Measurements from ENCODE around the gene UGT1A8.

UGT1A8 gene

DNA sequence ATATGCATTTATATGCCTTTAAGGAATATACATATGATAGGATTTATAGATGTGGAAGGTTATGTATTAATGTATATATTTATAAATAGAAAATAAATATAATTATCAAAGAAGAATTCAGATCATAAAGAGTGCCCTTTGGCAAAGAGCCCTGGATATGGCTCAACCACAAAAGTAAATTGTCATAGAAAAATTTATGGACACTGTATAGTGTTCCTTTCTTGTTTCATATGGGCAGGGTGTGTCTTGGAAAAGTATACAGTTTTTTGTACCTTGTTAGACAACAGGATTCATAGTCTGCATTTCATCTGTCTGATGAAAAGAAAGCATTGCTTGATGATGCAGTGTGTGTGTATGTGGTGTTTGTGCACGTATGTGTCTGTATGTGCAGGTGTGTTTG is 67.2 kb downstream of the UGT1A8 start:
- 100% methylated on average over 1 of the region's 1 CpG; no CpG with 5 or more reads in 1 of the 2 experiments for WGBS, 2 experiments (ENCODE audit: insufficient coverage in 2 of 2)
- H3K4me3 ChIP-seq (ENCODE audit: extremely low read depth, insufficient read depth, low read length, poor library complexity, severe bottlenecking) = no peak overlapping the region
- H3K36me3 ChIP-seq (ENCODE audit: control insufficient read depth, insufficient read depth, low read length) = no peaks in the 10 kb centered on the region
- H3K4me1 ChIP-seq (ENCODE audit: control insufficient read depth, insufficient read depth, low read length, poor library complexity, severe bottlenecking) = no peaks in the 10 kb centered on the region
- no peaks in the 10 kb centered on the region for H3K9me3 ChIP-seq (ENCODE audit: control insufficient read depth, low read length)
- no peak overlapping the region for H3K27ac ChIP-seq (ENCODE audit: low read depth, low read length, severe bottlenecking)

DNA sequence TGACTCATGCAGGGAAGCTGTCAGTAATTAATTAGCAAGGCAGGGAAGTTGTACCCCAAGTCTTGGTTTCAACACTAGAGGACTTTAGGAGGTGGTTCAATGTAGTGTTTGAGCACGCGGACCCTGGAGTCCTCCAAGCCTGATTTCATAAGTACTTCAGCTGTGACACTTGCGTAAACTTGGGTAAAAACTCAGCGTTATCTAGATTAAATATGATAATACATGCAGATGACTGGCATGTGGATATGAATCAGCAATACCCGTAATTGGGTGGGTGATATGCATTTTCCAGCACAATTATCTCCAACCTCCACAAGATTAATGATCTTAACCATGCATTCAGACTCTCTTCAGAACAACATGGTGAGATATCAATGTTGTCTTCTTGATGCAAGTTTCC is 69.5 kb downstream of the UGT1A8 start:
- WGBS, 2 experiments (ENCODE audit: insufficient coverage in 2 of 2) = 79 to 81% methylated on average over 2 to 3 of the region's 5 CpGs
- no peaks in the 10 kb centered on the region for H3K4me1 ChIP-seq (ENCODE audit: control insufficient read depth, insufficient read depth, low read length, poor library complexity, severe bottlenecking)
- H3K36me3 ChIP-seq (ENCODE audit: control insufficient read depth, insufficient read depth, low read length) = no peaks in the 10 kb centered on the region
- no peak overlapping the region for H3K4me3 ChIP-seq (ENCODE audit: extremely low read depth, insufficient read depth, low read length, poor library complexity, severe bottlenecking)
- H3K9me3 ChIP-seq (ENCODE audit: control insufficient read depth, low read length) = no peaks in the 10 kb centered on the region
- no peak overlapping the region for H3K27ac ChIP-seq (ENCODE audit: low read depth, low read length, severe bottlenecking)

DNA sequence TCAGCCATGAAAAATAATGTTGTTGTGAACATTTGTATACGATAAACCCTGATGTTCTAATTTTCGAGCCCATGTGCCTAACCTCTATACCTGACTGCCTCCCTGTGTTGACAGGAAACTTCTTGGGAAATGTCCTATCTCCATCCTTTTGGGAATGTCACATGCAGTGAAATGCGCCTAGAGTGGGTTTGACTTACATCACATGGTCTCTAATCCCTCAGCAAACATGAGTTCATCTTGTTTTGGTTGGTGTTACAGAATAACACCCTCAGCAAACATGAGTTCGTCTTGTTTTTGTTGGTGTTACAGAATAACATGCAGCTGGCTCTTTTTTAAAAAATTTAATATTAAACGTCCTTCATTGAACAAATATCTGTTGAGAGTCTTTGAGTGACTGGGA is 70.9 kb downstream of the UGT1A8 start:
- Histone ChIP-seq H3K4me3 (ENCODE audit: extremely low read depth, insufficient read depth, low read length, poor library complexity, severe bottlenecking) (no peak overlapping the region), H3K4me1 (ENCODE audit: control insufficient read depth, insufficient read depth, low read length, poor library complexity, severe bottlenecking) (no peaks in the 10 kb centered on the region), H3K36me3 (ENCODE audit: control insufficient read depth, insufficient read depth, low read length) (no peaks in the 10 kb centered on the region), H3K27ac (ENCODE audit: low read depth, low read length, severe bottlenecking) (no peak overlapping the region), H3K9me3 (ENCODE audit: control insufficient read depth, low read length) (no peaks in the 10 kb centered on the region)
- 78 to 100% methylated on average over 2 to 3 of the region's 5 CpGs for WGBS, 2 experiments (ENCODE audit: insufficient coverage in 2 of 2)

DNA sequence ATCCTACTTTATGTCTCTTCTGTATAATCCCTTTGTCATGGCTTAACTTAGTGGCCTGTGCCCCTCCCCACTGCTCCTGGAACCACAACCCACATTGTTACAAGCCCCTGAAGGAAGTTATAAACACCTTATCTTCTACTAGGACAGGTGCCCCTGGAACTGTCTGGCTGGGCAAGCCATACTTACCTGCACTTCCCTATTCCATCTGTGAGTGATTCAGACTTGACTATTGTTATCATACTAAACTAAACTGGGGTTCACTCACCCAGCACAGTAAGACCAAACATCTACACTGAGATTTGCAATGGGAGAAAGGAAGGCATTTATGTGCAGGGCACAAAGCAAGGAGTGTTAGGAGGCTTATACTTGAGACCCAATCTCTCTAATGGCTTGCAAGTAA is 71.6 kb downstream of the UGT1A8 start:
- Histone ChIP-seq H3K36me3 (ENCODE audit: control insufficient read depth, insufficient read depth, low read length) (no peaks in the 10 kb centered on the region), H3K27ac (ENCODE audit: low read depth, low read length, severe bottlenecking) (no peak overlapping the region), H3K9me3 (ENCODE audit: control insufficient read depth, low read length) (no peaks in the 10 kb centered on the region), H3K4me1 (ENCODE audit: control insufficient read depth, insufficient read depth, low read length, poor library complexity, severe bottlenecking) (no peaks in the 10 kb centered on the region), H3K4me3 (ENCODE audit: extremely low read depth, insufficient read depth, low read length, poor library complexity, severe bottlenecking) (no peak overlapping the region)

DNA sequence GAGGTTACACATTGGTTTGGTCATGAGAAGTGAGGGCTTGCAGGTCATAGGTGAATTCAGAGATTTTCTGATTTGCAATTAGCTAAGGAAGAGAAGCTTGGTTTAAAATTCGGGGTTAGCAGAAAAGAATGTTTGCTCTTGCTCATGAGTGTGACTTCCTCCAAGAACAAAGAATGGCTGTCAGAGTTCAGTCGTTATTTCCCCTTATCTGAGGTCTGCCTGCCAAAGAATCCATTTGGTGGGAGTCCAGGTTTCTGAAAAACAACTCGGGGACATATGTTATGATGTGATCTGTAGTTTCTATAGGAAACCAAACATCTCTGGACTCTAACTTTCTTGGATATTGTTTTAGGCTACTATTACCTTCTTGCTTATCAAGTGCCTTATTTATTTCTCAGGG is 72.1 kb downstream of the UGT1A8 start:
- WGBS, 2 experiments (ENCODE audit: insufficient coverage in 2 of 2) = 54 to 60% methylated on average over 1 to 2 of the region's 3 CpGs
- Histone ChIP-seq H3K4me1 (ENCODE audit: control insufficient read depth, insufficient read depth, low read length, poor library complexity, severe bottlenecking) (no peaks in the 10 kb centered on the region), H3K9me3 (ENCODE audit: control insufficient read depth, low read length) (no peaks in the 10 kb centered on the region), H3K4me3 (ENCODE audit: extremely low read depth, insufficient read depth, low read length, poor library complexity, severe bottlenecking) (no peak overlapping the region), H3K36me3 (ENCODE audit: control insufficient read depth, insufficient read depth, low read length) (no peaks in the 10 kb centered on the region), H3K27ac (ENCODE audit: low read depth, low read length, severe bottlenecking) (no peak overlapping the region)

DNA sequence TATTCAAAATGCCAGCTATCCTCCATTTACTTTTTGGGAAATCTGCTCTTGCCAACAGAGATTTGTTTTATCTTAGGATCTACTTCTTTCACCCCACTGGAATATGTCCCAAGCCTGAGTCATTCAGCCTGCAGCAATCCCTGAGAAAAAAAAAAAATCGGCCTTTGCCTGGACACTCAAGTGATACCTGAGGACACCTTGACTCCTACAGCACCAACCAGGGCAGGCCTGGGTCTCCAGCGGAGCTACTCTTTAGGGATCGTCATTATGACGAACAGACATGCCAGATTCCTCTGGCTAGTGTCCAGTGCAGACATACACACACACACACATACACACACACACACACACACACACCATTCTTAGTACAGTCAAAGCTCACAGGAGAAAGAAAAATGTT is 73.0 kb downstream of the UGT1A8 start:
- Histone ChIP-seq H3K36me3 (ENCODE audit: control insufficient read depth, insufficient read depth, low read length) (no peaks in the 10 kb centered on the region), H3K27ac (ENCODE audit: low read depth, low read length, severe bottlenecking) (no peak overlapping the region), H3K4me1 (ENCODE audit: control insufficient read depth, insufficient read depth, low read length, poor library complexity, severe bottlenecking) (no peaks in the 10 kb centered on the region), H3K9me3 (ENCODE audit: control insufficient read depth, low read length) (no peaks in the 10 kb centered on the region), H3K4me3 (ENCODE audit: extremely low read depth, insufficient read depth, low read length, poor library complexity, severe bottlenecking) (no peak overlapping the region)
- WGBS, 2 experiments (ENCODE audit: insufficient coverage in 2 of 2) = 60 to 71% methylated on average over 1 of the region's 4 CpGs

DNA sequence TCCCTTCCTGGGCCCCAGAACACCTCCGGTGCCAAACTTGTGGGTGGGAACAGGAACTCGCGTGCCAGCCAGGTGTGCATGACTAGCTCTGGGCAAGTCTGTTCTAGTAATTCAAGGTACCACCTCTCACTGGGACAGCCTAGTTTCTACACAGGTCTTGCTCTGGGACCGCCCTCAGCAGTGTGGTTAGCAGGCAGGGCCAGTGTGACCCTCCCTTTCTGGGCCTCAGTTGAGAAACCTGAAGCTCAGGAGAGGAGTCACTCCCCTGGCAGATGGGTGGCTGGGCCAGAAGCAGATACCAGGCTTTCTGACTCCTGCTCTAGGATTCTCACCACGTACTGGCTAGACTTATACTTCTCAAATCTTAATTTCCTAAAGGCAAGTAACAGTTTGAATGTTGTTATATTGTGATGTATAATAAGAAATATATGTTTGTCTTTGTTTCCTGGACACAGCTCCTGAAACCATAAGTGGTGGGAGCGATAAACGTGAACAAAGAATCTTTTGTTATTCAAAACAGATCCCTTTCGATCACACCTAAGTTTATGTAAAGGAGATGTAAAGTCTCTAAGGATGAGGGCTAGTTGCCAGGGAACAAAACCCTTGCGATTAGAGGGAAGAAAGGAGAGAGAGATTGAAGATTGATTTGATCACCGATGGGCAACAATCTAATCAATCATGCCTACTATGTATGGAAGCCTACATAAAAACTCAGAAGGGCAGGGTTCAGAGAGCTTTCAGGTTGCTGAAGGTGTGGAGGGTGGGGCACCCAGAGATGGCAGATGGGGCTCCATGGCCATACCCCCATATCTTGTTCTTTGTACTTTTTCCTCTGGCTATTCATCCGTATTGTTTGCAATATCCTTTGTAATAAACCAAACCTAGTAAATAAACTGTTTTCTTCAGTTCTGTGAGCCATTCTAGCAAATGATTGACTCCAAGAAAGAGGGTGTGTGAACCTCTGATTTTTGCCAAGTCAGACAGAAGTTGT is 74.3 kb downstream of the UGT1A8 start:
- H3K9me3 ChIP-seq (ENCODE audit: control insufficient read depth, low read length) = no peaks in the 10 kb centered on the region
- 88% methylated on average over 4 to 6 of the region's 11 CpGs for WGBS, 2 experiments (ENCODE audit: insufficient coverage in 2 of 2)
- H3K27ac ChIP-seq (ENCODE audit: low read depth, low read length, severe bottlenecking) = no peak overlapping the region
- H3K4me1 ChIP-seq (ENCODE audit: control insufficient read depth, insufficient read depth, low read length, poor library complexity, severe bottlenecking) = no peaks in the 10 kb centered on the region
- H3K4me3 ChIP-seq (ENCODE audit: extremely low read depth, insufficient read depth, low read length, poor library complexity, severe bottlenecking) = no peak overlapping the region
- no peaks in the 10 kb centered on the region for H3K36me3 ChIP-seq (ENCODE audit: control insufficient read depth, insufficient read depth, low read length)

DNA sequence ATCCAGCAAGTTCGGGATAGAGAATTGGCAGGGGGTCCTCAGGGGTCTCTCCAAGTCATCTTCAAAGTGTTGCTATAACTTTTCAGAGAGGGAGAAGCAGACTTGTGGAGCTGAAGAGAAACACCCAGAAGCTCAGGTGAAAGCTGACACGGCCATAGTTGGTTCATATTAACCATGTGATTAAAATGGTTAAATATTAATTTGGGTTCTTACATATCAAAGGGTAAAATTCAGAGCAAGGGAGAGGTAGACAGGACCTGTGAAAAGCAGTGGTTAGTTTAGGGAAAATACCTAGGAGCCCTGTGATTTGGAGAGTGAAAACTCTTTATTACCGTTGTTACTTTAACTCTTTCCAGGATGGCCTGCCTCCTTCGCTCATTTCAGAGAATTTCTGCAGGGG is 75.2 kb downstream of the UGT1A8 start, which contains the start of gene UGT1A6:
UGT1A6 (plus strand) TSS at position 243 of the 400 bp plus-strand sequence; CDS start at position 358, 115 bp downstream.
- no peaks in the 10 kb centered on the region for H3K9me3 ChIP-seq (ENCODE audit: control insufficient read depth, low read length)
- no peak within 1 kb of the TSS for H3K4me3 ChIP-seq (ENCODE audit: extremely low read depth, insufficient read depth, low read length, poor library complexity, severe bottlenecking)
- H3K27ac ChIP-seq (ENCODE audit: low read depth, low read length, severe bottlenecking) = no peak within 1 kb of the TSS
- WGBS, 2 experiments (ENCODE audit: insufficient coverage in 2 of 2) = 93 to 94% methylated on average over 2 to 3 of the region's 4 CpGs
- H3K4me1 ChIP-seq (ENCODE audit: control insufficient read depth, insufficient read depth, low read length, poor library complexity, severe bottlenecking) = no peaks in the 10 kb centered on the region
- H3K36me3 ChIP-seq (ENCODE audit: control insufficient read depth, insufficient read depth, low read length) = no peaks in the 10 kb centered on the region

DNA sequence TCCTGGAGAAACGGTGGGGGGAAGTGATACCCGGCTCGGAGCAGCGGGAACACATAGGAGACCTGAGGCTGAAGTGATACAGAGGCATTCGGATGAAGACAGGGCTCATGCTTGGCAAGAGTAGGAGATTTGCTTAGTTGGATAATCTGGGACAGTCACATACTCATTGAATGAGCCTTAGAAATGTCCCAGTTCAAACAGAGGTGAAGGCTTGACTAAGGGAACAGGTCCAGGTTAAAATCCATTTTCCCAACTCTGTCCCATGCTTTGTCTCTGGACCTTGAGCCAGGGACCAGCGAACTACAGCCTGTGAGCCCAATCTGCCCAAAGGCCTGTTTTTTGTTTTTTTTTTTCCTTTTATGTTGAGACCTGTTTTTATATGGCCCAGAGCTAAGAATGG is 76.5 kb downstream of the UGT1A8 start:
- 91 to 100% methylated on average over 5 of the region's 6 CpGs for WGBS, 2 experiments (ENCODE audit: insufficient coverage in 2 of 2)
- H3K36me3 ChIP-seq (ENCODE audit: control insufficient read depth, insufficient read depth, low read length) = no peaks in the 10 kb centered on the region
- no peak overlapping the region for H3K4me3 ChIP-seq (ENCODE audit: extremely low read depth, insufficient read depth, low read length, poor library complexity, severe bottlenecking)

DNA sequence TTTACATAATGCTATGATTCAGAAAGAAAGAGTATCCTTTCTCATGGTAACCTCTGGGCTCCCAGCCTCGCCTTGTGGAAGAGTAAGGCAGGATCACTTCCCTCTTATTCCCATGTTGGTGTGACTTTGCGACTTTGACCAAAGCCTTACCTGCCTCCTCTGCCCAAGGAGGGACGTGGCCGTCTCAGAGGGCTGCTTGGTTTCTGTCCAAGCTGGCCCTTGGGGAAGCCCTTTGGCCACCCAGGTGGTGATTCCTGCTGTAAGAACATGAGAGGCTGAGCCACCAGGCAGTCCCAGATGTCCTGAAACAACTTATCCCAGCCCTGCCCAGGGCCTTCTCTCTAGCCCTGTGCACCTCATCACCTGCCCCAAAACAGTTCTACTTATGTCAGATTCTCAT is 81.3 kb downstream of the UGT1A8 start:
- Histone ChIP-seq H3K4me1 (ENCODE audit: control insufficient read depth, insufficient read depth, low read length, poor library complexity, severe bottlenecking) (peaks cover 4% of the 10 kb centered on the region), H3K9me3 (ENCODE audit: control insufficient read depth, low read length) (no peaks in the 10 kb centered on the region), H3K27ac (ENCODE audit: low read depth, low read length, severe bottlenecking) (no peak overlapping the region), H3K4me3 (ENCODE audit: extremely low read depth, insufficient read depth, low read length, poor library complexity, severe bottlenecking) (no peak overlapping the region), H3K36me3 (ENCODE audit: control insufficient read depth, insufficient read depth, low read length) (no peaks in the 10 kb centered on the region)
- 68 to 86% methylated on average over 1 to 4 of the region's 4 CpGs for WGBS, 2 experiments (ENCODE audit: insufficient coverage in 2 of 2)

More for the DNA sequence above, 76.5 kb downstream of the UGT1A8 start:
- Histone ChIP-seq H3K4me1 (ENCODE audit: control insufficient read depth, insufficient read depth, low read length, poor library complexity, severe bottlenecking) (no peaks in the 10 kb centered on the region), H3K27ac (ENCODE audit: low read depth, low read length, severe bottlenecking) (no peak overlapping the region), H3K9me3 (ENCODE audit: control insufficient read depth, low read length) (no peaks in the 10 kb centered on the region)

DNA sequence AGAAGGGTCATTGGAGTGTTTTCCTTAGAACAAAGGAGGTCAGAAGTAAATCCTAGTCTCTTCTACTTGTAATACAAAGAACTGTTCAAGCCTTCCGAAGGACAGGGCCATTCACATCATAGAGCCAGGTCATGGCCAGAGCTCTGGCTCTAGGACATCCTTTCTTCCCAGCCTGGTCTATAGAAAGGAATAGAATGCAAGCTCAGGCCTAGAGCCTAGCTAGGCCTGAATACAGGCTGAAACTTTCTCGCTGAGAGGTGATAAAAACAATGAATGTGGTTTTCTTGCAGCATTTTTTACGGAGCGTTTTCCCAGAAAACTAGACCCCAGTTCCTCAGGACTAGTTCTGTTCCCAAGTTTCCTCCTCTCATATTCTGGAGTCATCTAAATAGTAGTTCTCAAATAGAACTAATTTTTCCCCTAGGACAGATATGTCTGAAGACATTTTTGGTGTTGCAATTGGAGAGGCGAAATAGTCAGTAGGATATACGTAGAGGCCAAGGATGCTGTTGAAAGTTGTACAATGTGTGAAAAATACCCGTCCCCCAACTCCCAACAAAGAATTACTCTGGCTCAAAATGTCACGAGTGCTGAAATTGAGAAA is 82.1 kb downstream of the UGT1A8 start:
- Histone ChIP-seq H3K27ac (ENCODE audit: low read depth, low read length, severe bottlenecking) (peak overlapping the region; percentile 83), H3K4me1 (ENCODE audit: control insufficient read depth, insufficient read depth, low read length, poor library complexity, severe bottlenecking) (peaks cover 4% of the 10 kb centered on the region), H3K9me3 (ENCODE audit: control insufficient read depth, low read length) (no peaks in the 10 kb centered on the region), H3K36me3 (ENCODE audit: control insufficient read depth, insufficient read depth, low read length) (no peaks in the 10 kb centered on the region), H3K4me3 (ENCODE audit: extremely low read depth, insufficient read depth, low read length, poor library complexity, severe bottlenecking) (no peak overlapping the region)
- 83 to 100% methylated on average over 2 to 3 of the region's 8 CpGs for WGBS, 2 experiments (ENCODE audit: insufficient coverage in 2 of 2)
